COLO668 (cell line): ENCODE results near the gene EDDM13.
"Not testable (repeated sequence)": the region's sequence is repeated elsewhere in the genome, so short reads cannot be mapped to it uniquely, and the experiment has no call there.

Source experiments
- DNase-seq: peaks from one replicate; lab custom pipeline; 2025; ENCODE audit not compliant: unreplicated experiment; lab: John Stamatoyannopoulos, UW

EDDM13 gene

GRCh38 chr19:56272161-56272798 is at the start of gene EDDM13:
EDDM13 (plus strand) TSS chr19:56272748; CDS start chr19:56272835, 87 bp downstream.
- DNase-seq: no peak

- no peak for DNase-seq
These were observed 49.6 kb upstream of the EDDM13 start for GRCh38 chr19:56222901-56223300.

GRCh38 chr19:56223481-56223880 is 49.1 kb upstream of the EDDM13 start:
- no peak for DNase-seq

GRCh38 chr19:56245121-56245740 is 27.3 kb upstream of the EDDM13 start:
- DNase-seq: no peak

- not testable (repeated sequence) for DNase-seq
These were observed 26.8 kb upstream of the EDDM13 start for GRCh38 chr19:56245764-56246163.

- not testable (repeated sequence) for DNase-seq
These were observed 23.7 kb upstream of the EDDM13 start for GRCh38 chr19:56248736-56249338.

GRCh38 chr19:56252699-56253422 is 19.7 kb upstream of the EDDM13 start:
- peak; percentile 63 for DNase-seq

- DNase-seq: no peak
These were observed 18.8 kb upstream of the EDDM13 start for GRCh38 chr19:56253737-56254136.

- no peak for DNase-seq
These were observed 14.3 kb upstream of the EDDM13 start for GRCh38 chr19:56258272-56258671.

GRCh38 chr19:56261145-56261544 is 11.4 kb upstream of the EDDM13 start:
- no peak for DNase-seq

GRCh38 chr19:56261932-56262331 is 10.6 kb upstream of the EDDM13 start:
- not testable (repeated sequence) for DNase-seq

GRCh38 chr19:56263319-56263718 is 9.2 kb upstream of the EDDM13 start:
- DNase-seq: no peak

- DNase-seq: no peak
These were observed 6.5 kb upstream of the EDDM13 start for GRCh38 chr19:56266051-56266450.

- DNase-seq: no peak
These were observed 3.2 kb upstream of the EDDM13 start for GRCh38 chr19:56269348-56269747.

- no peak for DNase-seq
These were observed 1.9 kb upstream of the EDDM13 start for GRCh38 chr19:56270676-56271075.

- no peak for DNase-seq
These were observed 1.4 kb upstream of the EDDM13 start for GRCh38 chr19:56271151-56271550.

GRCh38 chr19:56273563-56274117 is 1.1 kb downstream of the EDDM13 start:
- no peak for DNase-seq

- DNase-seq: no peak
These were observed 10.3 kb downstream of the EDDM13 start for GRCh38 chr19:56282809-56283208.

- no peak for DNase-seq
These were observed 12.2 kb downstream of the EDDM13 start for GRCh38 chr19:56284746-56285145.

GRCh38 chr19:56290104-56290503 is 17.6 kb downstream of the EDDM13 start:
- no peak for DNase-seq

GRCh38 chr19:56291867-56292266 is 19.3 kb downstream of the EDDM13 start:
- no peak for DNase-seq
